ENCODE results near the gene AGMO.

Gene AGMO

GRCh38 chr7:15330943-15331342 is 230.9 kb downstream of the AGMO start:
- no peak for DNase-seq (ENCODE audit: low read depth)
- TF ChIP-seq MYC (IDR thresholded peaks at IDR 0.05; ENCODE audit: low read depth, low read length) (no peak), CTCF (IDR thresholded peaks at IDR 0.05; ENCODE audit: low read depth, low read length) (no peak), POLR2A (IDR thresholded peaks at IDR 0.05; ENCODE audit: extremely low read depth, insufficient read length) (no peak)
- TF ChIP-seq, protein P1, sequence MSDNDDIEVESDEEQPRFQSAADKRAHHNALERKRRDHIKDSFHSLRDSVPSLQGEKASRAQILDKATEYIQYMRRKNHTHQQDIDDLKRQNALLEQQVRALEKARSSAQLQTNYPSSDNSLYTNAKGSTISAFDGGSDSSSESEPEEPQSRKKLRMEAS (IDR thresholded peaks at IDR 0.05; ENCODE audit: low read depth, low read length): no peak
- H3K4me3 ChIP-seq (ENCODE audit: low read depth, low read length): no peak overlapping the region

- H3K4me3 ChIP-seq (ENCODE audit: low read depth, low read length): no peak overlapping the region
- DNase-seq (ENCODE audit: low read depth): no peak
- no peak for TF ChIP-seq POLR2A (IDR thresholded peaks at IDR 0.05; ENCODE audit: extremely low read depth, insufficient read length)
- TF ChIP-seq, protein P1 (IDR thresholded peaks at IDR 0.05; ENCODE audit: low read depth, low read length): no peak
- no peak for TF ChIP-seq MYC (IDR thresholded peaks at IDR 0.05; ENCODE audit: low read depth, low read length)
- TF ChIP-seq CTCF (IDR thresholded peaks at IDR 0.05; ENCODE audit: low read depth, low read length): no peak
These were observed 234.8 kb downstream of the AGMO start for GRCh38 chr7:15327001-15327400.

GRCh38 chr7:15326044-15326644 is 235.7 kb downstream of the AGMO start:
- peak; percentile 44 for DNase-seq (ENCODE audit: low read depth)
- H3K4me3 ChIP-seq (ENCODE audit: low read depth, low read length): no peak overlapping the region
- TF ChIP-seq CTCF (IDR thresholded peaks at IDR 0.05; ENCODE audit: low read depth, low read length) (peak; percentile 31), POLR2A (IDR thresholded peaks at IDR 0.05; ENCODE audit: extremely low read depth, insufficient read length) (no peak), MYC (IDR thresholded peaks at IDR 0.05; ENCODE audit: low read depth, low read length) (no peak)
- TF ChIP-seq, protein P1 (IDR thresholded peaks at IDR 0.05; ENCODE audit: low read depth, low read length): no peak

- no peak for DNase-seq (ENCODE audit: low read depth)
- H3K4me3 ChIP-seq (ENCODE audit: low read depth, low read length): no peak overlapping the region
- TF ChIP-seq MYC (IDR thresholded peaks at IDR 0.05; ENCODE audit: low read depth, low read length) (no peak), POLR2A (IDR thresholded peaks at IDR 0.05; ENCODE audit: extremely low read depth, insufficient read length) (no peak), CTCF (IDR thresholded peaks at IDR 0.05; ENCODE audit: low read depth, low read length) (no peak)
- TF ChIP-seq, protein P1 (IDR thresholded peaks at IDR 0.05; ENCODE audit: low read depth, low read length): no peak
These were observed 238.3 kb downstream of the AGMO start for GRCh38 chr7:15323550-15323949.

DNA sequence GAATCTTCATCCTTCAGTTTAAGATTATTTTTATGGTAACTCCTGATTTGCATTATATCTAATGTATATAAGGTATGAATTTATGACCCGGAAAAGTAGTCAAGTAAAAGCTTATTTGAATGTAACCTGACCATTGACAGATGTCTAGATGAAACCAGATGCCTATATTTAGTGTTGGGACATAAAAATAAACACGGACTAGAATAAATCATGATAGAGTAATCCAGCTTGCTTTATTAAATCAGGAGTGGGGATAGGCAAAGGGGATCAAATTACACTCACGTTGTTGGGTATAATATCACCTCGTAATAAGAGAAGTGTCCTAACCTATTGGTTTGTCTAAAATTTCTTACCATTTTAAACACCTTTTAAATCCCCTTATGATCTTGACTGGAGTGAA is 244.6 kb downstream of the AGMO start:
- no peak for DNase-seq (ENCODE audit: low read depth)
- TF ChIP-seq, protein P1 (IDR thresholded peaks at IDR 0.05; ENCODE audit: low read depth, low read length): no peak
- TF ChIP-seq MYC (IDR thresholded peaks at IDR 0.05; ENCODE audit: low read depth, low read length) (no peak), POLR2A (IDR thresholded peaks at IDR 0.05; ENCODE audit: extremely low read depth, insufficient read length) (no peak), CTCF (IDR thresholded peaks at IDR 0.05; ENCODE audit: low read depth, low read length) (no peak)
- no peak overlapping the region for H3K4me3 ChIP-seq (ENCODE audit: low read depth, low read length)
